NB4 (cell line): ENCODE data around the gene NRBP1.

Experiments used
- DNase-seq: peaks from one replicate; pipeline ENCODE4 v3.0.0; 2010; ENCODE audit warnings: low read depth
- H3K4me3 ChIP-seq: one replicate; pipeline ENCODE4 v1.5.1; 2011; ENCODE audit warnings: mild to moderate bottlenecking, low read depth, low read length, moderate library complexity
- MYC ChIP-seq: IDR thresholded peaks from 2 replicates; pipeline ENCODE4 v1.6.1; 2011; ENCODE audit warnings: low read depth, low read length
- POLR2A ChIP-seq: IDR thresholded peaks from 2 replicates; pipeline ENCODE4 v1.6.1; 2011; ENCODE audit warnings: mild to moderate bottlenecking; ENCODE audit not compliant: insufficient read length; ENCODE audit errors: extremely low read depth
- TF ChIP-seq, protein P1 (sequence below): IDR thresholded peaks from 2 replicates; pipeline ENCODE4 v1.6.1; 2011; ENCODE audit warnings: low read depth, low read length
- TF ChIP-seq, protein P2 (sequence below): IDR thresholded peaks from one replicate; pipeline ENCODE4 v1.5.1; 2012; ENCODE audit warnings: low read depth, low read length

The NRBP1 gene

DNA sequence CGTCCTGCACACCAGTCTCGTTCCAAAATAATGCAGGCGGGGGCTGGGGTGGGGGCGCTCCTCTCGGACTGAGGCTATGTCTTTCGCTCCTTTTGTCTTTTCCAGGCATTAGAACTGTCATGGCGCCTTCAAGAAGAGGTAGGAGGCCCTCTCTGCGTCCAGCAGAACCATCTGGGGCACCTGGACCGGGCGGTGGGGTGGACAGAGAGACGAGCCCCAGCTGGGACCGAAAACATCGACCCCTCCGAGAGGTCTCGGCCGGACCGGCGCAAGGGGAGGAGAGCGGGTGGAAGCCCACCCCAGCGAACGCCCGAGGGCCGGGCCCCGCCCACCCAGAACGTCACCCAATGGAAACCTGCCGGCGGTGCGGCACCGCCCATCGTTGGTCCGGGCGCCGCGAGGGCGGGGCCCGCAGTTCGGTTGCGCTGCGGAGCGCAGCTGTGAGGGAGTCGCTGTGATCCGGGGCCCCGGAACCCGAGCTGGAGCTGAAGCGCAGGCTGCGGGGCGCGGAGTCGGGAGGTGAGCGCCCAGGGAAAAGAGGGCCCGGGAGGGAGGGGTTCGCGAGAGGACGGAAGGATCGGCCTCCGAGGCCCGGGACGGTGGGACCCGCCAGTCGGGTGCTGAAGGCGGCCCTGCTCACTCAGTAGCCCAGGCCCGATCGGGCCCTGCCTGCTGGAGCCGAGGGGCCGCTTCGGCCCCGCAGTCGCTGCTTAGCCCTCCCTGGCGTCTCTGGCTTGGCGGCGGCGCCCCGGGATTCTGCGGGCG, at the start of gene NRBP1:
Gene NRBP1, plus strand, starts transcription at position 419 of the 765 bp plus-strand sequence. CDS start 4,643 bp downstream, outside the sequence.
- TF ChIP-seq, protein P1, sequence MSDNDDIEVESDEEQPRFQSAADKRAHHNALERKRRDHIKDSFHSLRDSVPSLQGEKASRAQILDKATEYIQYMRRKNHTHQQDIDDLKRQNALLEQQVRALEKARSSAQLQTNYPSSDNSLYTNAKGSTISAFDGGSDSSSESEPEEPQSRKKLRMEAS, result no peak
- TF ChIP-seq MYC (no peak), POLR2A (peak; percentile 88)
- TF ChIP-seq, protein P2, sequence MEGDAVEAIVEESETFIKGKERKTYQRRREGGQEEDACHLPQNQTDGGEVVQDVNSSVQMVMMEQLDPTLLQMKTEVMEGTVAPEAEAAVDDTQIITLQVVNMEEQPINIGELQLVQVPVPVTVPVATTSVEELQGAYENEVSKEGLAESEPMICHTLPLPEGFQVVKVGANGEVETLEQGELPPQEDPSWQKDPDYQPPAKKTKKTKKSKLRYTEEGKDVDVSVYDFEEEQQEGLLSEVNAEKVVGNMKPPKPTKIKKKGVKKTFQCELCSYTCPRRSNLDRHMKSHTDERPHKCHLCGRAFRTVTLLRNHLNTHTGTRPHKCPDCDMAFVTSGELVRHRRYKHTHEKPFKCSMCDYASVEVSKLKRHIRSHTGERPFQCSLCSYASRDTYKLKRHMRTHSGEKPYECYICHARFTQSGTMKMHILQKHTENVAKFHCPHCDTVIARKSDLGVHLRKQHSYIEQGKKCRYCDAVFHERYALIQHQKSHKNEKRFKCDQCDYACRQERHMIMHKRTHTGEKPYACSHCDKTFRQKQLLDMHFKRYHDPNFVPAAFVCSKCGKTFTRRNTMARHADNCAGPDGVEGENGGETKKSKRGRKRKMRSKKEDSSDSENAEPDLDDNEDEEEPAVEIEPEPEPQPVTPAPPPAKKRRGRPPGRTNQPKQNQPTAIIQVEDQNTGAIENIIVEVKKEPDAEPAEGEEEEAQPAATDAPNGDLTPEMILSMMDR, result peak; percentile 29
- peak within 1 kb of the TSS; percentile 84 for H3K4me3 ChIP-seq
- DNase-seq, result peak; percentile 95

DNA sequence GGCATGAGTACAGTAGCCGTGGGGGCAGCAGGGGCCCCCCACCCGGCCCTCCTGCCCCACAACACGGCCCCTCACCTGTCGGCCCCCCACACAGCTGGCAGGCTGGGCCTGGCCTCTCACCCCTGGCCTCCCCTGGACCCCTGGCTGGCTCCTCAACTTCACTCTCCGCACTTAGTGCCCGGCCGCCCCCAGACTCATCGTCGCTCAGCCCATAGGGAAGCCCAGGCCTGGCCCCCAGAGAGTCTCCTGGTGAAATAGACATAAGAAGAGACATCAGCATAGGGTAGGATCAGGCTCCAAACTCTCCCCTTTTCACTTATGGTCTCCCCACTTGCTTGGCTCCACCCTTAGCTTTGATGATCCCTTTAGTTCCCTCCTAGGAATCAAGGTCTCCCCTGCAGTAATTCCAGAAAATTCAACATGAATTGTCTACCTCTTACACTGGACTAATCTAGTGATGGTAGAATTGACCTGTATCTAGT, 49.6 kb upstream of the NRBP1 start:
- peak overlapping the region; percentile 80 for H3K4me3 ChIP-seq
- TF ChIP-seq POLR2A (no peak), MYC (no peak)
- TF ChIP-seq, protein P1, result no peak
- TF ChIP-seq, protein P2, result no peak
- DNase-seq, result no peak

DNA sequence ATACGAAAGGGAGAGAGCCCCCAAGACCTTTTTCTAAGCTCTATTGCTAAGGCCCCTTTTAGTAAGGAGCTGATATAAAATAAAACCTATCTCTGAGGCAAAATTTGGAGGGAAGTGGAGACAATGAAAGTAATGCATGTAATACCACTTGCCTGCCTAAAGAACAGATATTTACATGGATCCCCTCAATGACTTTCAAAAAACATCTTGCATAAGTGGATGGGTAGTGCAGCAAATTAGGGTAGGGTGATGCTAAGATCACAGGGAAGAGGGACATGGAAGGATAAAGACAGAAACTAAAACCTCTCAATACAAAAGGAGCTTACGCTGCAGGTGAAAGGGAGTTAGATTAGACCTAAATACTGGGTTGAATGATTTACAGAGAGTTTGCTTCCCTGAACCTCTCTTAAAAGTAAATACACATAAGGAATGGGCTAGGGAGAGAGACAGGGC, 49.0 kb upstream of the NRBP1 start:
- no peak for DNase-seq
- TF ChIP-seq MYC (no peak), POLR2A (no peak)
- TF ChIP-seq, protein P2, result no peak
- TF ChIP-seq, protein P1, result no peak

DNA sequence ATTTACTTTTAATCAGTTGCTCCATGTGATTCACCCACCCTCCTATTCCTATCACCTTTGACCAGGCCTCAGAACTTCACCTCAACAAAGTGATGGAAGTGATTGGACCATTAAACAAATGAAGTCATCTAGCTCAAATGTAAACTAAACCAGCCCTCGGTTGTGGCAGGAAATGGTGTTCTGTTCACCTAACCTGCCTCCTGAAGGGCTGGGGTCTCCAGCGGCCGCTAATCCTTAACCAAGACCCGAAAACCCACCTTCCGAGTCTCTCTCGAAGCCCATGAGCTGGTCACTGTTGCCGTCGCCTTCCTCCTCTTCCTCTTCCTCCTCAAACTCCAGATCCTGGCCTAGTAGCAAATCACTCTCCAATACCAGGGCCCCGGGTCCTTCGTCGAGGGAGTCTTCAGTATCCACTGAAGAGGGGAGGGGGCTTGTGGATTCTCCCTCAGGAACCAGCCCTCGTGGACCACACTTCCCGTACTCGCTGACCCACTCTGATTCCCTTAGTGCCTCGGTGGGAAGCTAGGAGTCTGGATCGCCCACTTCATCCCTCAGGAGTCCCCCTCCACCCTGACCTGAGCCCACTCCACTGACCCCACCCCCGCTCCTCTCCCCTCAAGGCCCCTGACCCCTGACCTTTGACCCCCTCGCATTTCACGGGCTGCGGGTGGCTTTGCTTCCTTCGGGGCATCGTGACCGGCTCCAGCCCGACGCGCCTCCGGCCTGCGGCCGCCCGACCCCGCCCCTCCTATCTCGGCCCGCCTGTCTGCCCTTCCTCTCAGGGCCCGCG, 48.4 kb upstream of the NRBP1 start:
- no peak; the same call in 1 of the 2 replicates for TF ChIP-seq MYC
- TF ChIP-seq, protein P2, result no peak
- no peak for TF ChIP-seq POLR2A
- TF ChIP-seq, protein P1, result no peak; the same call in 1 of the 2 replicates
- DNase-seq, result peak; percentile 79
- H3K4me3 ChIP-seq, result peak overlapping the region; percentile 80

More for the DNA sequence above, 49.0 kb upstream of the NRBP1 start:
- H3K4me3 ChIP-seq, result peak overlapping the region; percentile 80

DNA sequence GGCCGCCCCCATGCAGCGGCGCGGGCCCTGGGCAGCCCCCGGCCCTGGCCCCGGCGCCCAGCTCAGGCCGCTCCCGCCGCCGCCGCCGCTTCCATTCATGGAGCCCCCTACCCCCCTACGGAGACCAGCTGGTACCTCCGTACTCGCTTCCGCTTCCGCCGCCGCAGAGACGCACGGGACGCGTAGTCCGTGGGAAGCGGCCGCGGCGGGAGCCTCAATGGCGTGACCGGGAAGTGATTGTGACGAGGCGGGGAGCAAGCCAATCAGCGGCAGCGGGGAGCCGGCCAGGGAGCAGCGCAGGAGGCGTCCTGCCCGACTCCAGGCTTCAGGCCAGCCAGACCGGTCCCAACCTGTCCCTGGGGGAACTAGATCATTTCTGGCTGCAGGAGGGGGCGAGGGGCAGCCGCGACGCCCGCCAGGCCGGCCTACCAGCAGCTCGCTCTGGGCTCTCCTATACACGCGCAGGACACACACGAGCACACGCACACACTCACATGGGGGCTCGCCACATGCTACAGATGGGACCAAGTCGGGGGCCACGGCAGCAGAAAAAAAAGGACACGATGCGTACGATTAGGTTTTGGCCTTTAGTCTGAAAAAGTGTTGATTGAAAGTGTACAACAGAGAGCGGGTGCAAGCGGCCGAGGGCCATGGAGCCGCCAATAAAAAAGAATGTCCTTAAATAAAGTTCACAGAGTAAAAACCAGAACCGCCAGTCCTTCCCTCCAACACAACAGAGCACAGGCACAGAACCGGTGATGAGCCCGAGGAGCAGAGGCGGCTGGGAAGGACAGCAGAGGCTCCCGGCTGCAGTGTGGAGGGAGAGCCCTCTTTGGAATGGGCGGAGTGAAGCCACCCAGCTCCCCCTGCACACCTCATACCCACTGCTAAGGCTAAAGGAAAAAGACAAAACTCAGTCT, 47.5 kb upstream of the NRBP1 start, which contains the start of gene ZNF513:
Gene ZNF513, minus strand, starts transcription at position 109 of the 920 bp plus-strand sequence. CDS start 208 bp downstream, outside the sequence.
- peak; percentile 29; the same call in 1 of the 2 replicates for TF ChIP-seq MYC
- TF ChIP-seq POLR2A, result peak; percentile 65
- TF ChIP-seq, protein P2, result no peak
- TF ChIP-seq, protein P1, result peak; percentile 46; the same call in 1 of the 2 replicates

More for the DNA sequence above, 47.5 kb upstream of the NRBP1 start, which contains the start of gene ZNF513:
- H3K4me3 ChIP-seq, result peak within 1 kb of the TSS; percentile 80
- peak; percentile 97 for DNase-seq
